Activated CD4-positive, CD25-positive, alpha-beta regulatory T cell treated with anti-CD3 and anti-CD28 coated beads, Interleukin-2, amount 50 U/mL, for 16 hours (primary cell): ENCODE measurements around the gene RHOC.
"Not testable (repeated sequence)": the region's sequence is repeated elsewhere in the genome, so short reads cannot be mapped to it uniquely, and the experiment has no call there.

Experiments
- DNase-seq: peaks from one replicate; pipeline ENCODE4 v3.0.0-alpha.2; 2020; ENCODE audit warnings: low read depth, low spot score

The RHOC gene

GRCh38 chr1:112706505-112707220 lies at the start of gene RHOC:
Gene RHOC, minus strand, starts transcription at chr1:112707127. Its CDS starts 3,328 bp downstream, at chr1:112703799.
- no peak for DNase-seq

GRCh38 chr1:112754116-112754628 lies 47.2 kb upstream of the RHOC start:
- DNase-seq = no peak

- DNase-seq = no peak
These were observed 41.5 kb upstream of the RHOC start for GRCh38 chr1:112748396-112748795.

GRCh38 chr1:112744009-112744578 lies 37.2 kb upstream of the RHOC start:
- no peak for DNase-seq

DNA sequence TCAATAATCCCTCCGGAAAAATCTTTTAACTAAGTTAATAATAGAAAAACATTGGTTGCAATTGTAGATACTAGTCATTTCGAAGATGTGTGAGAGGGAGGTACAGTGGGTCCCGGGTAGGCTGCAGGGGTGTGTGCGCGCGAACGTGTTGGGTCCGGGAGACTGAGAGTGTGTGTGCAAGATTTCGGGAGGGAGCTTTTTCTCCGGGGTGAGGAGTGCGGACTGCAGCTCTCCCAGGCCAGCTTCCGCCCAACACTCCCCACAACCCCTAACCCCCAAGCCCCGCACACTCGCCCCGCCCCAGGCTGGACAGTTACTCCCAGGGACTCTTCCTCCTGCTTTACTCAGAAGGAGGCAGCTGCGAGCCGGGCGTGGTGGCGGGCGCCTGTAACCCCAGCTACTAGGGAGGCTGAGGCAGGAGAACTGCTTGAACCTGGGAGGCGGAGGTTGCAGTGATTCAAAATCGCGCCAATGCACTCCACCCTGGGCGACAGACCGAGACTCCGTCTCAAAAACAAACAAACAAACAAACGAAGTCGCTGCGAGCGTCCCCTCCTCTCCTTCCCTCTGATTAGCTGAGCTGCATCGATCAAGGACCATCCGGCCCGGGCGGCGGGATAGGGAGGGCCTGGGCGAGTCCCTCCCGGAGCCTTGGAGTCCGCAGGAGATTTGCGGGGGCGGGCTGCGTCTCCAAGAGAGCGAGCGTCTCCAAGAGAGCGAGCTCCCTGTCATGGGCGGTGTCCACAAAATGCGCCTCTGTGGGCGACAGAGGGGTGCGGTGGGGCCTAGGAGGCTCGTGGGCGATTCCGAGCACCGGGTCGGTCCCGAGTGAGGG lies 36.5 kb upstream of the RHOC start:
- DNase-seq = no peak

- no peak for DNase-seq
These were observed 30.6 kb upstream of the RHOC start for GRCh38 chr1:112737573-112737972.

- DNase-seq = no peak
These were observed 28.8 kb upstream of the RHOC start for GRCh38 chr1:112735752-112736151.

DNA sequence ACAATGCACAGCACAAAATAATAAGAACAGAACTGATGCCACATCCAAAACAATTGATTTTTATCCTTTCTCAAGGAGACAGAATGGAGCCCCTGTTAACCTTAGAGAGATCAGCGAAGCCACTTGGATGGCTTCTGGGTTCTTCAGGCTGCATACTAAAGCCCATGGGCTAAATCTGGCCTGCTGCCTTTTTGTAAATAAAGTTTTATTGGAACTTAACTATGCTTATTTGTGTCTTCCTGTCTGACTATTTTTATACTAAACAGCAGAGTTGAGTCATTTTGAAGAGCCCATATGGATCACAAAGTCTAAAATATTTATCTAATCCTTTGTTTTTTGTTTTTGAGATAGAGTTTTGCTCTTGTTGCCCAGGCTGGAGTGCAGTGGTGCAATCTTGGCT lies 24.5 kb upstream of the RHOC start:
- DNase-seq = no peak

DNA sequence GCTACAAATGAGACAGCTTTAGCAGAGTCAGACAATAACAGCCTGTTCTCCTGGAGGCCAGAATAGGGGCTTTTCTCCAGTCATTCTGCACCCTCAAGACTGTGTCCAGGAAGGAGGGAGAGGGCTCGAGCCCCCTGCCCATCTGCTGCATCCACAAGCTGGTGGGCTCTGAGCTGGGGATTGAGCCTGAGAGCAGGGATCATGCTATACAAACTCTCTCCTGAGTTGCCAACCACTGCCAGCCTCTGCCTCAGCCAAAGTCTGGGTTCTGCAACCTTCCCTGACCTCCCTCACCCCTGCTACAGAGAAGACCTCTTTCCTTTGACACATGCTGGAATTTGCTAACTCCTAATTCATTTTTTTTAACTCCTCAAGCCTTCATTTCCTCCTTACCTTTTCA lies 23.0 kb upstream of the RHOC start:
- no peak for DNase-seq

DNA sequence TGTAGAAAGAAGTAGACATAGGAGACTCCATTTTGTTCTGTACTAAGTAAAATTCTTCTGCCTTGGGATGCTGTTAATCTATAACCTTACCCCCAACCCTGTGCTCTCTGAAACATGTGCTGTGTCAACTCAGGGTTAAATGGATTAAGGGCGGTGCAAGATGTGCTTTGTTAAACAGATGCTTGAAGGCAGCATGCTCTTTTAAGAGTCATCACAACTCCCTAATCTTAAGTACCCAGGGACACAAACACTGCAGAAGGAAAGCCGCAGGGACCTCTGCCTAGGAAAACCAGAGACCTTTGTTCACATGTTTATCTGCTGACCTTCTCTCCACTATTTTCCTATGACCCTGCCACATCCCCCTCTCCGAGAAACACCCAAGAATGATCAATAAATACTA lies 22.1 kb upstream of the RHOC start:
- not testable (repeated sequence) for DNase-seq

- not testable (repeated sequence) for DNase-seq
These were observed 21.5 kb upstream of the RHOC start for GRCh38 chr1:112728306-112728971.

DNA sequence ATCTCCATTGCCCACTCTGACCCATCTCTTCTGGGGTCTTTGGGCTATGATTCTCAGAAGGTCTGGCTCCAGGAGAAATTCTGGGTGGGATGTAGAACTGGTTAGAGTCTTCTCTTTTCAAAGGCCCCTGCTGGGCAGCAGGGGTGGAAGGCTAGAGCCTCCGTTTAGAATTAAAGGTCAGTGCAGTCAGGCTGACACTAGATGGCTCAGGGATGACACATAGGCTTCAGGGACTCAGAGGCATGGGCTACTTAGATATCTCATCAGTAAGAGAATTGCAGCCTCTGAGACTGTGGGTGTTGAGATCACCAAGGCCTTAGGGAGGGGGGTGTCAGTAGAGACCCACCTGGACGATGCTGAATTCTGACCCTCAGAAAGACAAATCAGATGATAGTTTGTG lies 20.8 kb upstream of the RHOC start:
- no peak for DNase-seq

GRCh38 chr1:112724240-112724639 lies 17.3 kb upstream of the RHOC start:
- DNase-seq = not testable (repeated sequence)

DNA sequence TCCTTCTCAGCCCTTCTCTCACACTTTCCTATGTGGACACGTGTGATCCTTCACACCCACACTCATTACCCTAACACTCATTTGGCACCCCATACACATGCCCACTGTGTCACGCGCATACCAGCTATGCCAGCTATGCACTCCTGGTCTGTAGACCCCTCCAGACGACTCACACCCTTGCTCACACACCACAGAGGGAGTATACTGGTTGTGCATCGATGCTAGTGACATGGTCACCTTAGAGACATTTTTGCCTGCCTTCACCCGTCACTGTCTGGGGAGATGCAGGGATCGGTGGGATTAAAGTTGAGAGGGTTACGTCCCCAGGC lies 16.5 kb upstream of the RHOC start:
- DNase-seq = no peak

DNA sequence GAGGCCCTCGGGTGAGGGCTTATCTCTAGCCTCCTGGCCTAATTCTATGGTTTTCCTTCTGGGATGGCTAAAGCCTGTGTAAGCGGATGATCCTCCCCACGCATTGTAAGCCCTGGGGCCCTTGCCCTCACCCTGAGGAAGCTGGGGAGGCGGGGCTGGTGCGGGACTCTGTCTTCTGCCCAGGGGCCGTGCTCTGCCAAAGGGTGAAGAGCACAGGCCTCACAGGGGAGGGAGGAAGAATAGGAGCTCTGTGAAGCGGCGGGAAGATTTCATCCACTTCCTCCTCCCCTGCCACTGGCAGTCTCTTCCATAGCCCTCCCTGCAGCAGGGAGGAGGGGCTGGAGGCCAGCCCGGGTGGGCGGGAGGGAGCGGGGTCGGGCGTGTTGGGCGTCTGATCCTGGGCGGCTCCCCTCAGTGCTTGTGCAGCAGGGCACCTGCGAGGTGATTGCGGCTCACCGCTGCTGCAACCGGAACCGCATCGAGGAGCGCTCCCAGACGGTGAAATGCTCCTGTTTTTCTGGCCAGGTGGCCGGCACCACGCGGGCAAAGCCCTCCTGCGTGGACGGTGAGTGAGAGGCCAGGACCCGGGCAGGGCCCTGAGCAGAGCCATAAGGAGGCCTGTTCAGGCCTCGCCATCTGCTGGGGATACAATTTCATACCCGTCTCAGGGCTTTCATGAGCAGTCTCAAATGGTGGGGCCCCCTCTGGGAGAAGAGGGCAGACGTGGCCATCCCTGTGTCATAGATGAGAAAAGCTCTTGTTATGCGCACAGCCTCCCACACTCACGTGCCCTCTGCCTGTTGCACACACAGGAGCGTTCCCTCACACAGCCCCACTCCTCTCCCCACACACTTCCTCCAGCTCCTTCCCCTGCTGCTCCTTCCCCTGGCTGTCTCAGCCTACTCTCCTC lies 15.9 kb upstream of the RHOC start:
- DNase-seq = no peak

DNA sequence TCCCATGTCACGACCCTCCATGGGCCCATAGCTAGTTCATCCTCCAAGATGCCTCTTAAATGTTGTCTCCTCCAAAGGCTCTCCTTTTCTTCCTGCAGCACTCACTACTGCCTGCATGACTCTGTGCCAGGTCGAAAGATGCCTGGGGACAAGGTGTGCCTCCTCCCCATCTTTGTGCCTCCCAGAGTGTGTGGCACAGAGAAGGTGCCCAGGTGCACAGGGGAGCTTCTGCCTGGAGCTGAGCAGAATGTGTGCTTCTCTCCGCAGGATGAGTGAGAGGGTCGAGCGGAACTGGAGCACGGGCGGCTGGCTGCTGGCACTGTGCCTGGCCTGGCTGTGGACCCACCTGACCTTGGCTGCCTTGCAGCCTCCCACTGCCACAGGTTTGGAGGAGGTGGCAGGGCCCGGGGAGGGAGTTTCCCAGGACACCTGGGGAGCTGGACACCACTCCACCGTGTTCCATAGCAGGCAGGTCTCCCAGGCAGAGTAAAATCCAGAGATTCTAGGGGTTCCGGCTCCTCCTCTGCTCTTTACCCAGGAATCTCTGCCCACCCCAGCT lies 15.1 kb upstream of the RHOC start:
- DNase-seq = no peak

- not testable (repeated sequence) for DNase-seq
These were observed 14.4 kb upstream of the RHOC start for GRCh38 chr1:112721294-112721693.

GRCh38 chr1:112720800-112721199 lies 13.9 kb upstream of the RHOC start:
- DNase-seq = no peak

GRCh38 chr1:112719706-112720105 lies 12.8 kb upstream of the RHOC start:
- no peak for DNase-seq

- peak; percentile 61 for DNase-seq
These were observed 11.9 kb upstream of the RHOC start for GRCh38 chr1:112718691-112719418.
